H9 (cell line): Measurements from ENCODE around the gene USP5. TPM values are rescaled to one million over a fixed set of nuclear protein-coding genes. Genes with fewer than 3 reads are reported as not detected.
"Not testable (repeated sequence)": the region's sequence is repeated elsewhere in the genome, so short reads cannot be mapped to it uniquely, and the experiment has no call there.

Experiments used
- DNase-seq: peaks from one replicate; pipeline ENCODE4 v3.0.0-alpha.2; 2017
- H2AFZ ChIP-seq: one replicate; pipeline ENCODE4 v1.6.1; 2013; ENCODE audit warnings: mild to moderate bottlenecking, low read length, control low read depth, moderate library complexity
- H2AK5ac ChIP-seq: 2 replicates; pipeline ENCODE4 v1.6.1; 2013; ENCODE audit warnings: low read length, control low read depth, mixed read lengths; ENCODE audit not compliant: insufficient read length
- H2BK120ac ChIP-seq: one replicate; pipeline ENCODE4 v1.6.1; 2013; ENCODE audit warnings: low read depth, mild to moderate bottlenecking, low read length, control low read depth, inconsistent platforms; ENCODE audit not compliant: poor library complexity, severe bottlenecking
- H2BK12ac ChIP-seq: 2 replicates; pipeline ENCODE4 v1.6.1; 2013; ENCODE audit warnings: low read length, control low read depth, mixed read lengths, low read depth; ENCODE audit not compliant: insufficient read length
- H2BK15ac ChIP-seq: 2 replicates; pipeline ENCODE4 v1.6.1; 2013; ENCODE audit warnings: low read depth, low read length, control low read depth
- H2BK20ac ChIP-seq: one replicate; pipeline ENCODE4 v1.6.1; 2013; ENCODE audit warnings: low read depth, mild to moderate bottlenecking, low read length, control low read depth, inconsistent platforms; ENCODE audit not compliant: poor library complexity, severe bottlenecking
- H2BK5ac ChIP-seq: 2 replicates; pipeline ENCODE4 v1.6.1; 2013; ENCODE audit warnings: low read length, control low read depth, mixed read lengths; ENCODE audit not compliant: insufficient read length
- H3K14ac ChIP-seq: 2 replicates; pipeline ENCODE4 v1.6.1; 2013; ENCODE audit warnings: low read length, control low read depth; ENCODE audit not compliant: insufficient read depth
- H3K18ac ChIP-seq: 2 replicates; pipeline ENCODE4 v1.6.1; 2013; ENCODE audit warnings: low read depth, mild to moderate bottlenecking, mixed read lengths, low read length, control low read depth; ENCODE audit not compliant: insufficient read length
- H3K23ac ChIP-seq: 2 replicates; pipeline ENCODE4 v1.6.1; 2013; ENCODE audit warnings: low read length, control low read depth, mixed read lengths, low read depth; ENCODE audit not compliant: insufficient read length
- H3K23me2 ChIP-seq: 2 replicates; pipeline ENCODE4 v1.6.1; 2013; ENCODE audit warnings: low read depth, mild to moderate bottlenecking, mixed read lengths, low read length, control low read depth; ENCODE audit not compliant: insufficient read length, poor library complexity, severe bottlenecking
- H3K27ac ChIP-seq: 2 replicates; pipeline ENCODE4 v1.5.1; 2013; ENCODE audit warnings: low read length, control low read depth, mixed read lengths, low read depth; ENCODE audit not compliant: insufficient read length
- H3K27me3 ChIP-seq: 2 replicates; pipeline ENCODE4 v1.6.1; 2013; ENCODE audit warnings: low read length, control low read depth, inconsistent platforms; ENCODE audit not compliant: insufficient read depth
- H3K4ac ChIP-seq: 2 replicates; pipeline ENCODE4 v1.6.1; 2013; ENCODE audit warnings: low read depth, mild to moderate bottlenecking, control low read depth, inconsistent platforms, low read length, moderate library complexity
- H3K4me1 ChIP-seq: 2 replicates; pipeline ENCODE4 v1.6.1; 2013; ENCODE audit warnings: low read length, control low read depth, inconsistent platforms; ENCODE audit not compliant: insufficient read depth
- H3K4me2 ChIP-seq: 2 replicates; pipeline ENCODE4 v1.6.1; 2013; ENCODE audit warnings: low read length, control low read depth, mixed read lengths; ENCODE audit not compliant: insufficient read length, insufficient read depth
- H3K56ac ChIP-seq: 2 replicates; pipeline ENCODE4 v1.6.1; 2013; ENCODE audit warnings: low read depth, mild to moderate bottlenecking, mixed read lengths, low read length, control low read depth; ENCODE audit not compliant: insufficient read length
- H3K79me1 ChIP-seq: 2 replicates; pipeline ENCODE4 v1.6.1; 2013; ENCODE audit warnings: low read depth, mild to moderate bottlenecking, moderate library complexity, low read length, control low read depth, inconsistent platforms; ENCODE audit not compliant: insufficient read depth, poor library complexity, severe bottlenecking
- H3K79me2 ChIP-seq: 2 replicates; pipeline ENCODE4 v1.6.1; 2013; ENCODE audit warnings: low read length, control low read depth, inconsistent platforms; ENCODE audit not compliant: insufficient read depth
- H3K9ac ChIP-seq: 2 replicates; pipeline ENCODE4 v1.6.1; 2013; ENCODE audit warnings: low read length, control low read depth, mixed read lengths; ENCODE audit not compliant: insufficient read length; ENCODE audit errors: extremely low read depth
- H3K9me3 ChIP-seq: one replicate; pipeline ENCODE4 v1.6.1; 2013; ENCODE audit warnings: low read depth, low read length, inconsistent platforms; ENCODE audit not compliant: control insufficient read depth
- H3T11ph ChIP-seq: one replicate; pipeline ENCODE4 v1.6.1; 2013; ENCODE audit warnings: mild to moderate bottlenecking, low read length, control low read depth, inconsistent platforms
- H4K20me1 ChIP-seq: one replicate; pipeline ENCODE4 v1.6.1; 2013; ENCODE audit not compliant: control insufficient read depth, insufficient read length, insufficient read depth
- H4K5ac ChIP-seq: 2 replicates; pipeline ENCODE4 v1.6.1; 2013; ENCODE audit warnings: low read depth, mild to moderate bottlenecking, mixed read lengths, low read length, control low read depth; ENCODE audit not compliant: insufficient read length
- H4K8ac ChIP-seq: replicated peaks from 2 replicates; pipeline ENCODE4 v1.6.1; 2013; ENCODE audit warnings: low read length, control low read depth, mixed read lengths, low read depth; ENCODE audit not compliant: insufficient read length
- H4K91ac ChIP-seq: 2 replicates; pipeline ENCODE4 v1.6.1; 2013; ENCODE audit warnings: low read depth, mild to moderate bottlenecking, moderate library complexity, mixed read lengths, low read length, control low read depth; ENCODE audit not compliant: insufficient read length
- H3K27ac Mint-ChIP-seq, 3 experiments: 2 replicates in 2 of 3; 3 replicates in 1 of 3; pipeline ENCODE4 v1.8.0; 2020 to 2021; ENCODE audit warnings: mixed read lengths in 3 of 3, mild to moderate bottlenecking in 1 of 3, moderate library complexity in 1 of 3
- H3K27me3 Mint-ChIP-seq: 2 replicates; pipeline ENCODE4 v1.8.0; 2021; ENCODE audit warnings: low read depth, mild to moderate bottlenecking, moderate library complexity, mixed read lengths
- H3K36me3 Mint-ChIP-seq, 3 experiments: 2 replicates in 2 of 3; 3 replicates in 1 of 3; pipeline ENCODE4 v1.8.0; 2020 to 2021; ENCODE audit warnings: low read depth in 3 of 3, mixed read lengths in 3 of 3; ENCODE audit not compliant: insufficient read depth in 1 of 3
- H3K4me1 Mint-ChIP-seq, 2 experiments: 2 replicates each; pipeline ENCODE4 v1.8.0; 2020; ENCODE audit warnings: mixed read lengths in 2 of 2
- H3K4me3 Mint-ChIP-seq, 2 experiments: 2 replicates in 1 of 2; 3 replicates in 1 of 2; pipeline ENCODE4 v1.8.0; 2020 to 2021; ENCODE audit warnings: mild to moderate bottlenecking in 2 of 2, mixed read lengths in 2 of 2, moderate library complexity in 1 of 2
- H3K9me3 Mint-ChIP-seq, 2 experiments: 2 replicates in 1 of 2; 3 replicates in 1 of 2; pipeline ENCODE4 v1.8.0; 2020; ENCODE audit warnings: mild to moderate bottlenecking in 2 of 2, mixed read lengths in 2 of 2, moderate library complexity in 1 of 2
- WGBS: extraction: QIAGEN DNeasy Blood & Tissue Kit; methylation state at CpG from one replicate; pipeline ENCODE4 v1.1.7; 2013; ENCODE audit warnings: missing lambda C conversion rate, low lambda C conversion rate, mixed read lengths; ENCODE audit not compliant: insufficient read length; ENCODE audit errors: extremely low coverage; 5-methylcytosine and 5-hydroxymethylcytosine counted together
- total RNA-seq: library from RNA; stranded (reverse); gene quantifications from 2 replicates; pipeline ENCODE4 v1.2.1, GENCODE V29; 2021
- TF ChIP-seq, protein P1 (sequence below): fragments of 200-600 bp; sonication (generic); conservative IDR thresholded peaks from 3 replicates; pipeline ENCODE4 v1.8.0; 2021; ENCODE audit warnings: antibody characterized with exemption, mild to moderate bottlenecking

USP5 gene
- total RNA-seq, 1 experiment from 2014 or later = 143 TPM

DNA sequence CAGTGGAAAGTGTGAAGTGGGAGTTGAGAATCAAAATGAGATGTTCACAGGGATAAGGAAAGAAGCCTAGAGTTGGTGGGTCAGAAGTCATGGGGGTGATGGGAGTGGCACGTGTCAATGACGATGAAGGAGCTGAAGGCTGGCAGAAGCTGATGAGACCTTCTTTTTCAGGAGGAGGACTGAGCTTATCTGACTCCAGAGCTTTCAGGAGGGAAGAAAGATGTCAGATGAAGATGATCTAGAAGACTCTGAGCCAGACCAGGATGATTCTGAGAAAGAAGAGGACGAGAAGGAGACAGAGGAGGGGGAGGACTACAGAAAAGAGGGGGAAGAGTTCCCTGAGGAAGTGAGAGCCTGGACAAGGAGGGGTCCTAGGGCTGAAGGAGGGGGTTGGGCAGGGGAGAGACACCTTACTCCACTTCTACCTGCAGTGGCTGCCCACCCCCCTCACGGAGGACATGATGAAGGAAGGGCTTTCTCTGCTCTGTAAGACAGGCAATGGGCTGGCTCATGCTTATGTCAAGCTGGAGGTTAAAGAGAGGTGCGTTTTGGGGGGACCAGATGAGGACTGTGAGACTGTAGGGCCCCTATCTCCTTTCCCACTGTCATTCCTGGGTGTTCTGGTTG, 53.6 kb downstream of the USP5 start:
- Histone ChIP-seq H2BK15ac (no peak overlapping the region; the same call in 1 of the 2 replicates), H2BK20ac (no peak overlapping the region), H3K4me2 (peak overlapping the region; percentile 81), H3K4ac (peak overlapping the region; percentile 52), H4K20me1 (no peaks in the 10 kb centered on the region), H3K56ac (no peak overlapping the region), H3K79me1 (no peaks in the 10 kb centered on the region), H3K9me3 (no peaks in the 10 kb centered on the region), H3K4me1 (no peaks in the 10 kb centered on the region; the same call in 1 of the 2 replicates), H3K23ac (no peak overlapping the region), H4K91ac (peak overlapping the region; percentile 91), H3K79me2 (no peaks in the 10 kb centered on the region), H3K27me3 (no peaks in the 10 kb centered on the region; the same call in 1 of the 2 replicates), H2AK5ac (no peak overlapping the region), H3K14ac (peak overlapping the region; percentile 98), H3T11ph (peak overlapping the region; percentile 63), H3K18ac (peak overlapping the region; percentile 95), H2AFZ (no peak overlapping the region), H3K27ac (no peak overlapping the region), H3K23me2 (peaks cover 3% of the 10 kb centered on the region), H2BK12ac (peak overlapping the region; percentile 92), H4K5ac (no peak overlapping the region), H2BK120ac (peak overlapping the region; percentile 94), H4K8ac (no peak overlapping the region), H3K9ac (no peak overlapping the region), H2BK5ac (no peak overlapping the region)
- Mint-ChIP-seq H3K4me3 (no peak overlapping the region), H3K9me3 (no peaks in the 10 kb centered on the region), H3K36me3 (no peaks in the 10 kb centered on the region), H3K4me1 (peaks cover 4 to 8% of the 10 kb centered on the region in 2 experiments), H3K27me3 (peaks cover 8% of the 10 kb centered on the region), H3K27ac (no peak overlapping the region)
- TF ChIP-seq, protein P1, sequence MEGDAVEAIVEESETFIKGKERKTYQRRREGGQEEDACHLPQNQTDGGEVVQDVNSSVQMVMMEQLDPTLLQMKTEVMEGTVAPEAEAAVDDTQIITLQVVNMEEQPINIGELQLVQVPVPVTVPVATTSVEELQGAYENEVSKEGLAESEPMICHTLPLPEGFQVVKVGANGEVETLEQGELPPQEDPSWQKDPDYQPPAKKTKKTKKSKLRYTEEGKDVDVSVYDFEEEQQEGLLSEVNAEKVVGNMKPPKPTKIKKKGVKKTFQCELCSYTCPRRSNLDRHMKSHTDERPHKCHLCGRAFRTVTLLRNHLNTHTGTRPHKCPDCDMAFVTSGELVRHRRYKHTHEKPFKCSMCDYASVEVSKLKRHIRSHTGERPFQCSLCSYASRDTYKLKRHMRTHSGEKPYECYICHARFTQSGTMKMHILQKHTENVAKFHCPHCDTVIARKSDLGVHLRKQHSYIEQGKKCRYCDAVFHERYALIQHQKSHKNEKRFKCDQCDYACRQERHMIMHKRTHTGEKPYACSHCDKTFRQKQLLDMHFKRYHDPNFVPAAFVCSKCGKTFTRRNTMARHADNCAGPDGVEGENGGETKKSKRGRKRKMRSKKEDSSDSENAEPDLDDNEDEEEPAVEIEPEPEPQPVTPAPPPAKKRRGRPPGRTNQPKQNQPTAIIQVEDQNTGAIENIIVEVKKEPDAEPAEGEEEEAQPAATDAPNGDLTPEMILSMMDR = no peak
- WGBS = no CpG with 5 or more reads among the region's 5 CpGs
- DNase-seq = no peak

DNA sequence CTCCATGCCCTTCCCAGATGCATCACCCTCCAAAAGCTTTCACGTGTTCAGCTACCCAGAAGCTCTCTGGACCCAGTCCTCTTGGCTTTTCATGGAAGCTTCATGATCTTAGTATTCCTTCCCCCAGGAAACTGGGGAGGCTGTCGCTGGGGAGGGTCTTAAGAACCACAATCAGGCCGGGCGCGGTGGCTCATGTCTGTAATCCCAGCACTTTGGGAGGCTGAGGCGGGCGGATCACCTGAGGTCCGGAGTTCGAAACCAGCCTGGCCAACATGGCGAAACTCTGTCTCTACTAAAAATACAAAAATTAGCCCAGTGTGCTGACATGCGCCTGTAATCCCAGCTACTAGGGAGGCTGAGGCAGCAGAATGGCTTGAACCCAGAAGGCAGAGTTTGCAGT, 56.2 kb downstream of the USP5 start:
- H4K91ac ChIP-seq, H2BK120ac ChIP-seq, H3K4me1 ChIP-seq, H2AK5ac ChIP-seq, H3K79me1 ChIP-seq, H3K14ac ChIP-seq, H3K27ac ChIP-seq, H3T11ph ChIP-seq, H3K9me3 ChIP-seq, H2BK15ac ChIP-seq, H4K8ac ChIP-seq, H4K5ac ChIP-seq, H2BK5ac ChIP-seq, H4K20me1 ChIP-seq, H3K36me3 Mint-ChIP-seq, H3K4ac ChIP-seq, H3K23ac ChIP-seq, H3K27me3 ChIP-seq, DNase-seq, H3K79me2 ChIP-seq, H2BK12ac ChIP-seq, H3K4me3 Mint-ChIP-seq, H3K9ac ChIP-seq, H3K56ac ChIP-seq, H3K4me2 ChIP-seq, H3K18ac ChIP-seq, H2AFZ ChIP-seq, H3K27ac Mint-ChIP-seq, H3K23me2 ChIP-seq, H2BK20ac ChIP-seq, H3K9me3 Mint-ChIP-seq: not testable (repeated sequence)
- no CpG with 5 or more reads among the region's 11 CpGs for WGBS
- peaks cover 21% of the 10 kb centered on the region for H3K27me3 Mint-ChIP-seq
- peaks cover 9 to 13% of the 10 kb centered on the region in 2 experiments for H3K4me1 Mint-ChIP-seq
